H1 (cell line): ENCODE measurements around the gene KIF11. TPM values are rescaled to one million over a fixed set of nuclear protein-coding genes. Genes with fewer than 3 reads are reported as not detected.

ENCODE experiments used
- CEBPB ChIP-seq: IDR thresholded peaks from 2 replicates; pipeline ENCODE4 v1.6.1; 2012; ENCODE audit warnings: low read depth, low read length
- MAFK ChIP-seq: IDR thresholded peaks from 2 replicates; pipeline ENCODE4 v1.6.1; 2012; ENCODE audit warnings: low read depth, mild to moderate bottlenecking, improper control_type of control experiment, low read length
- POLR2A ChIP-seq, 2 experiments: IDR thresholded peaks; 1 replicate in 1 of 2; 2 replicates in 1 of 2; pipeline ENCODE4 v1.6.1; 2011; ENCODE audit warnings: low read depth in 2 of 2, low read length in 2 of 2, mild to moderate bottlenecking in 2 of 2; ENCODE audit errors: control extremely low read depth in 1 of 2
- SIN3A ChIP-seq, 2 experiments: IDR thresholded peaks in 1 of 2; conservative IDR thresholded peaks in 1 of 2; 2 replicates each; pipeline ENCODE4 v1.6.1; 2011 to 2012; ENCODE audit warnings: low read length in 2 of 2, improper control_type of control experiment in 1 of 2, low read depth in 1 of 2, mild to moderate bottlenecking in 1 of 2
- polyA plus RNA-seq, 7 experiments: library from polyadenylated mRNA; depleted of rRNA in 3 of 7; stranded (reverse) in 5 of 7; unstranded in 2 of 7; fragments of >200 nt in 5 of 7; fragments of 200-250 nt in 2 of 7; gene quantifications; 1 replicate in 5 of 7; 2 replicates in 1 of 7; 4 replicates in 1 of 7; pipeline versions ENCODE4 v1.2.1 to v1.2.3, GENCODE V29; 2011 to 2013; ENCODE audit warnings: missing spikeins in 2 of 7, mixed read lengths in 2 of 7
- total RNA-seq: library from RNA; stranded (reverse); fragmentation: NEBNext Ultra II Directional; extraction: Animal tissue kit (Norgen Biotek cat#: 25700); gene quantifications from 2 replicates; pipeline ENCODE4 v1.2.1, GENCODE V29; 2021

The KIF11 gene
- total and polyA plus RNA-seq, 2 of the 8 experiments (the other 6 are each of a cell fraction or from before 2014, with no cell fraction given) = 11.1 to 59.2 TPM

- TF ChIP-seq MAFK = no peak
- no peak for TF ChIP-seq SIN3A (conservative IDR thresholded peaks at IDR 0.05 in 1 of 2, IDR thresholded peaks at IDR 0.05 in 1 of 2; ENCODE audit: low read depth in 1 of 2, low read length in 2 of 2)
- TF ChIP-seq CEBPB = no peak
- no peak for TF ChIP-seq POLR2A (IDR thresholded peaks at IDR 0.05; ENCODE audit: control extremely low read depth in 1 of 2, low read depth in 2 of 2, low read length in 2 of 2)
- TF ChIP-seq, all 59 proteins: peak for 0
Measured at GRCh38 chr10:92667078-92667477, 74.1 kb downstream of the KIF11 start (continued).
